ENCODE data around the gene DUSP21.

DNA sequence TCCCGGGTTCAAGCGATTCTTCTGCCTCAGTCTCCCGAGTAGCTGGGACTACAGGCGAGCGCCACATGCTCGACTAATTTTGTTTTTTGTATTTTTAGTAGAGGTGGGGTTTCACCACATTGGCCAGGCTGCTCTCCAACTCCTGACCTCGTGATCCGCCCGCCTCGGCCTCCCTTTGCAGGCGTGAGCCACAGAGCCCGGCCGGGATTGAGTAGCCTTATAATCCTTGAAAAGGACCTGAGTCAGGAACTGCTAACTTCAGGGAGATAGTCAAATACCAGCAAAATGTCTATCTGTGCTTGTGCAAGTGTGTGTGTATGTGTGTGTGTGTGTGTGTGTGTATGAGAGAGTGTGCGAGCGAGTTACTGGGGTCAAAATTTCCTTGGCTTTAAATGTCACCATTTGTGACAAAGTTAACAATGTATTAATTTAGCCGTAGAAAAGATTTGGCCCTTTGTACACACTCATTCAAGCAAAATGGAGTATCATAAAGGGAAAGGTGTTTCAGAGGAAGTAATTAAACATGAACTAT, 27.4 kb downstream of the DUSP21 start:
- TF ChIP-seq GLIS3 (CRISPR knock-in tag; IDR thresholded peaks at IDR 0.05) (no peak), ZNF565 (CRISPR knock-in tag; conservative IDR thresholded peaks at IDR 0.05; ENCODE audit: low read depth) (no peak), ZFP3 (CRISPR knock-in tag; IDR thresholded peaks at IDR 0.05) (no peak)
